SHP77 (cell line): ENCODE results near the gene GPR149.
"Not testable (repeated sequence)": the region's sequence is repeated elsewhere in the genome, so short reads cannot be mapped to it uniquely, and the experiment has no call there.

Experiments
- DNase-seq, 2 experiments: peaks; one replicate each; lab custom pipeline; 2025; lab: John Stamatoyannopoulos, UW

Gene GPR149

GRCh38 chr3:154430014-154430413 is at the start of gene GPR149:
Gene GPR149 (minus strand): TSS chr3:154430190. CDS start chr3:154429615, 575 bp downstream.
- DNase-seq = no peak

- DNase-seq = no peak
These were observed 43.8 kb upstream of the GPR149 start for GRCh38 chr3:154473769-154474168.

GRCh38 chr3:154469585-154469984 is 39.6 kb upstream of the GPR149 start:
- DNase-seq = no peak

- DNase-seq = no peak
These were observed 34.6 kb upstream of the GPR149 start for GRCh38 chr3:154464440-154465190.

- DNase-seq = no peak
These were observed 28.6 kb upstream of the GPR149 start for GRCh38 chr3:154458560-154458959.

- not testable (repeated sequence) for DNase-seq
These were observed 9.1 kb upstream of the GPR149 start for GRCh38 chr3:154439081-154439480.

GRCh38 chr3:154431043-154431442 is 1.1 kb upstream of the GPR149 start:
- DNase-seq = no peak

GRCh38 chr3:154428286-154429206 is 1.4 kb downstream of the GPR149 start:
- DNase-seq = no peak

GRCh38 chr3:154427685-154428285 is 2.2 kb downstream of the GPR149 start:
- DNase-seq = no peak

- no peak for DNase-seq
These were observed 7.3 kb downstream of the GPR149 start for GRCh38 chr3:154422694-154423093.

- no peak for DNase-seq
These were observed 8.9 kb downstream of the GPR149 start for GRCh38 chr3:154421083-154421482.

- no peak for DNase-seq
These were observed 31.7 kb downstream of the GPR149 start for GRCh38 chr3:154398084-154398967.

GRCh38 chr3:154389861-154390260 is 40.1 kb downstream of the GPR149 start:
- DNase-seq = no peak

- DNase-seq = no peak
These were observed 45.5 kb downstream of the GPR149 start for GRCh38 chr3:154384479-154384878.

- no peak for DNase-seq
These were observed 51.7 kb downstream of the GPR149 start for GRCh38 chr3:154378311-154378710.

GRCh38 chr3:154367221-154367620 is 62.8 kb downstream of the GPR149 start:
- DNase-seq = no peak

GRCh38 chr3:154364849-154365248 is 65.1 kb downstream of the GPR149 start:
- no peak for DNase-seq

GRCh38 chr3:154361099-154361498 is 68.9 kb downstream of the GPR149 start:
- DNase-seq = no peak

GRCh38 chr3:154356009-154356408 is 74.0 kb downstream of the GPR149 start:
- no peak for DNase-seq

- no peak for DNase-seq
These were observed 80.8 kb downstream of the GPR149 start for GRCh38 chr3:154349223-154349622.

GRCh38 chr3:154345422-154346122 is 84.4 kb downstream of the GPR149 start:
- DNase-seq = no peak
